Measurements from ENCODE around the gene ANXA2R. TPM values are rescaled to one million over a fixed set of nuclear protein-coding genes. Genes with fewer than 3 reads are reported as not detected.
A peak's percentile ranks its signal among the peaks of the same experiment; 100 is the strongest.

The ANXA2R gene
- total and polyA plus RNA-seq, 9 of the 15 experiments (the other 6 are each of a cell fraction or from before 2014, with no cell fraction given): 2.1 to 4.8 (median 3.4) TPM

- TF ChIP-seq ZNF639 (CRISPR knock-in tag; conservative IDR thresholded peaks at IDR 0.05 in 1 of 2, IDR thresholded peaks at IDR 0.05 in 1 of 2) (no peak), ATF4 (CRISPR knock-in tag; IDR thresholded peaks at IDR 0.05) (0 out of 2 replicates have a peak, but pooled peaks have one; percentile 44), ZNF449 (CRISPR knock-in tag; IDR thresholded peaks at IDR 0.05) (peak; percentile 60; the same call in 1 of the 2 replicates), ZNF589 (CRISPR knock-in tag; IDR thresholded peaks at IDR 0.05; ENCODE audit: low read depth) (peak; percentile 68; the same call in 1 of the 2 replicates), ADNP (tag; IDR thresholded peaks at IDR 0.05) (no peak), PTRF (tag; IDR thresholded peaks at IDR 0.05) (peak; percentile 20; the same call in 1 of the 2 replicates), FOSL1 (tag; conservative IDR thresholded peaks at IDR 0.05) (no peak), IRF9 (tag; IDR thresholded peaks at IDR 0.05) (peak; percentile 64; the same call in 1 of the 2 replicates), ZNF24 (IDR thresholded peaks at IDR 0.05) (no peak), PKNOX1 (IDR thresholded peaks at IDR 0.05) (no peak), ZNF175 (CRISPR knock-in tag; IDR thresholded peaks at IDR 0.05; ENCODE audit: low read depth) (peak; percentile 40; the same call in 1 of the 2 replicates), ZNF41 (CRISPR knock-in tag; conservative IDR thresholded peaks at IDR 0.05) (0 out of 2 replicates have a peak, but pooled peaks have one; percentile 23), ZNF76 (CRISPR knock-in tag; IDR thresholded peaks at IDR 0.05; ENCODE audit: borderline replicate concordance) (0 out of 2 replicates have a peak, but pooled peaks have one; percentile 28), ZNF239 (CRISPR knock-in tag; IDR thresholded peaks at IDR 0.05) (peak; percentile 47; the same call in 1 of the 2 replicates), FOS (IDR thresholded peaks at IDR 0.05; ENCODE audit: extremely low read depth, insufficient read length) (no peak), ZNF592 (IDR thresholded peaks at IDR 0.05) (peak; percentile 92), ZFP1 (CRISPR knock-in tag; IDR thresholded peaks at IDR 0.05) (no peak)
Observed at GRCh38 chr5:42990892-42991291, 49.2 kb downstream of the ANXA2R start (continued).

Data from K562 (cell line).